NB4 (cell line): Measurements from ENCODE around the gene NIFK.

Experiments used
- MYC ChIP-seq: IDR thresholded peaks from 2 replicates; pipeline ENCODE4 v1.6.1; 2011; ENCODE audit warnings: low read depth, low read length
- POLR2A ChIP-seq: IDR thresholded peaks from 2 replicates; pipeline ENCODE4 v1.6.1; 2011; ENCODE audit warnings: mild to moderate bottlenecking; ENCODE audit not compliant: insufficient read length; ENCODE audit errors: extremely low read depth
- TF ChIP-seq, protein P1 (sequence below): IDR thresholded peaks from one replicate; pipeline ENCODE4 v1.5.1; 2012; ENCODE audit warnings: low read depth, low read length
- TF ChIP-seq, protein P2 (sequence below): IDR thresholded peaks from 2 replicates; pipeline ENCODE4 v1.6.1; 2011; ENCODE audit warnings: low read depth, low read length

DNA sequence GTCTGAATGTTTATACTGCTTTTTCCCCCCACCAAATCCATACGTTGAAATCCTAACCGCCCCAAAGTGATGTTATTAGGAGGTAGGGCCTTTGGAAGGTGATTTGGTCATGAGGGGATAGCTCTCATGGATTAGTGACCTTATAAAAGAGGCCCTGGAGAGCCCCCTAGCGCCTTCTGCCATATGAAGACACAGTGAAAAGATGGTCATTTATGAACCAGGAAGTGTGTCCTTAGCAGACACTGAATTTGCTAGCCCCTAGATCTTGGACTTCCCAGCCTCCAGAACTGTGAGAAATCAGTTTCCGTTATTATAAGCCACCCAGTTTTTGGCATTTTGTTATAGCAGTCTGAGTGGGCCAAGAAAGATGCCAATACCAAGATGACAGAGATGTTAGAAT is 11.5 kb upstream of the NIFK start:
- TF ChIP-seq, protein P1, sequence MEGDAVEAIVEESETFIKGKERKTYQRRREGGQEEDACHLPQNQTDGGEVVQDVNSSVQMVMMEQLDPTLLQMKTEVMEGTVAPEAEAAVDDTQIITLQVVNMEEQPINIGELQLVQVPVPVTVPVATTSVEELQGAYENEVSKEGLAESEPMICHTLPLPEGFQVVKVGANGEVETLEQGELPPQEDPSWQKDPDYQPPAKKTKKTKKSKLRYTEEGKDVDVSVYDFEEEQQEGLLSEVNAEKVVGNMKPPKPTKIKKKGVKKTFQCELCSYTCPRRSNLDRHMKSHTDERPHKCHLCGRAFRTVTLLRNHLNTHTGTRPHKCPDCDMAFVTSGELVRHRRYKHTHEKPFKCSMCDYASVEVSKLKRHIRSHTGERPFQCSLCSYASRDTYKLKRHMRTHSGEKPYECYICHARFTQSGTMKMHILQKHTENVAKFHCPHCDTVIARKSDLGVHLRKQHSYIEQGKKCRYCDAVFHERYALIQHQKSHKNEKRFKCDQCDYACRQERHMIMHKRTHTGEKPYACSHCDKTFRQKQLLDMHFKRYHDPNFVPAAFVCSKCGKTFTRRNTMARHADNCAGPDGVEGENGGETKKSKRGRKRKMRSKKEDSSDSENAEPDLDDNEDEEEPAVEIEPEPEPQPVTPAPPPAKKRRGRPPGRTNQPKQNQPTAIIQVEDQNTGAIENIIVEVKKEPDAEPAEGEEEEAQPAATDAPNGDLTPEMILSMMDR = peak; percentile 49
- TF ChIP-seq POLR2A (no peak), MYC (no peak)
- TF ChIP-seq, protein P2, sequence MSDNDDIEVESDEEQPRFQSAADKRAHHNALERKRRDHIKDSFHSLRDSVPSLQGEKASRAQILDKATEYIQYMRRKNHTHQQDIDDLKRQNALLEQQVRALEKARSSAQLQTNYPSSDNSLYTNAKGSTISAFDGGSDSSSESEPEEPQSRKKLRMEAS = no peak
